Measurements from ENCODE around the gene GSK3B.

GSK3B gene

DNA sequence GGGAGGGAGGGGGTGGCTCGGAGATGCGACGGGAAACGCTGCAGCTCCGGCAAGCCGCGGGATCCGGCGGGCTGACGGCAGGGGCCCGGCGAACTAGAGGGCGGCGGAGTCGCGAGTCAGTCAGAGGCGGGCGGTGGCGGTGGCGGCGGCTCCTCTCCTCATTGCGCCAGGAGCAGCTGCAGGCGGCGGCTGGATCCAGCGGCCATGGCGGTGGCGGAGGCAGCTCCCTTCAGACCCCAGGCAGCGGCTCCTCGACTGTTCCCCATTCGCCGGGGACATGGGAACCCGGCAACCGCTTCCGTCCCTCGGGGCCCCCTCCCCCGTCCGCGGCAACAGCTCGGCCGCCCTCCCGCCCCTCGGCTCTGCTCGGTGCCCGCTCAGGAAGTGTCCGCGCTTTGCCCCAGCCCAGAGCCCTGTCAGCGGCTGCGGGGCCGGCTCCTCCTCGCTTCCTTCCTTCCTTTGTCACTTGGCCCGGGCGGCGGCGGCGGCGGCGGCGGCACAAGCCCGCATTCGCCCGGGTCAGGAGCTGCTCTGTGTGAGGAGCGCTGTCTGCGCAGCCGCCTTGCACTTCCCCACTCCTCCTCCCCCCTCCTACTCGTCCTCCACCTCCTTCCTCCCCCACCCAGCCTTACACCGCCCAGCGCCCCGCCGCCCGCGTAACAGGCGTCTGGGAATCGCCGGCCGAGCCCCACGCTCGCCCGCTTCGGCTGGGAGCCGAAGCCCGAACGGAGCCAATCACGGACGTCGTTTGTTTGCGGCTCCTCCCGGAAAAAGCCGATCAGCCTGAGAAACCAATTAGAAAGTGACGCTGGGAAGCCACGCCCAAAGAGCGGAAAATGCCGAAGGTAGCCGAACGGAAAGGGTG lies at the start of gene GSK3B:
Gene GSK3B, minus strand, starts transcription at position 537 of the 865 bp plus-strand sequence. CDS start 1,013 bp downstream, outside the sequence.
- Histone ChIP-seq H3K4me3 (ENCODE audit: low read depth in 1 of 2, low read length in 2 of 2) (peak within 1 kb of the TSS; percentile 88 to 92), H3K9me3 (ENCODE audit: insufficient read depth, low read length, severe bottlenecking) (no peaks in the 10 kb centered on the region)
- peak; percentile 60 for ATAC-seq (ENCODE audit: insufficient read depth, low read depth)

DNA sequence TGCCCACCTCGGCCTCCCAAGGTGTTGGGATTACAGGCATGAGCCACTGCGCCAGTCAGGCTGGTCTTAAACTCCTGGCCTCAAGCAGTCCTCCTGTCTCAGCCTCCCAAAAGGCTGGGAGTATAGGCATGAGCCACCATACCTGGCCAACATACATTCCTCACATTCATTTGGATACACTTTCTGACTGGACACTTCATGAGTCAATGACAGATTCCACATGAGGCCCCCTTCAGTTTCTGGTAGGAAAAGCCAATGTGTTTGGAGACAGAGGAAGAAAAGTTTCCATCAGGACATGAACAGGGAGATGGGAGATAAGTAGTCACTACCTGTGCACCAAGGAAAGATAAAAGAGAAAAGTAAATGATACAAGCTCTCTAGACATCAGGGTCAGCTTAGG lies 49.4 kb upstream of the GSK3B start:
- no peak for TF ChIP-seq CTCF (IDR thresholded peaks at IDR 0.05; ENCODE audit: borderline replicate concordance, extremely low read depth, low read length, poor library complexity, severe bottlenecking)
- TF ChIP-seq EZH2 (IDR thresholded peaks at IDR 0.05; ENCODE audit: borderline replicate concordance, low read depth, low read length, severe bottlenecking): no peak
- Histone ChIP-seq H3K4me2 (ENCODE audit: insufficient read depth, low read length) (no peak overlapping the region), H3K36me3 (ENCODE audit: insufficient read depth, low read length) (no peaks in the 10 kb centered on the region), H2AFZ (ENCODE audit: low read depth, low read length) (no peak overlapping the region), H3K27ac (ENCODE audit: low read length) (no peak overlapping the region), H4K20me1 (ENCODE audit: insufficient read depth, low read length) (no peaks in the 10 kb centered on the region), H3K4me1 (ENCODE audit: insufficient read depth, low read length) (peaks cover 22% of the 10 kb centered on the region), H3K27me3 (ENCODE audit: insufficient read depth, low read length, poor library complexity) (no peaks in the 10 kb centered on the region), H3K9ac (ENCODE audit: low read depth, low read length) (no peak overlapping the region), H3K9me3 (ENCODE audit: insufficient read depth, low read length, severe bottlenecking) (no peaks in the 10 kb centered on the region), H3K4me3 (ENCODE audit: low read depth in 1 of 2, low read length in 2 of 2) (no peak overlapping the region), H3K79me2 (ENCODE audit: insufficient read depth, low read length) (no peaks in the 10 kb centered on the region)
- DNase-seq: no peak
- ATAC-seq (ENCODE audit: insufficient read depth, low read depth): no peak

More for the DNA sequence above, at the start of gene GSK3B:
- Histone ChIP-seq H3K36me3 (ENCODE audit: insufficient read depth, low read length) (peaks cover 5% of the 10 kb centered on the region; the same call in 1 of the 2 replicates), H2AFZ (ENCODE audit: low read depth, low read length) (peak within 1 kb of the TSS; percentile 76), H4K20me1 (ENCODE audit: insufficient read depth, low read length) (peaks cover 35% of the 10 kb centered on the region), H3K79me2 (ENCODE audit: insufficient read depth, low read length) (peaks cover 70% of the 10 kb centered on the region), H3K27me3 (ENCODE audit: insufficient read depth, low read length, poor library complexity) (no peaks in the 10 kb centered on the region), H3K9ac (ENCODE audit: low read depth, low read length) (peak within 1 kb of the TSS; percentile 93), H3K4me1 (ENCODE audit: insufficient read depth, low read length) (peaks cover 40% of the 10 kb centered on the region), H3K4me2 (ENCODE audit: insufficient read depth, low read length) (peak within 1 kb of the TSS; percentile 84), H3K27ac (ENCODE audit: low read length) (peak within 1 kb of the TSS; percentile 95)
- peak; percentile 84 for DNase-seq
- no peak for TF ChIP-seq EZH2 (IDR thresholded peaks at IDR 0.05; ENCODE audit: borderline replicate concordance, low read depth, low read length, severe bottlenecking)

DNA sequence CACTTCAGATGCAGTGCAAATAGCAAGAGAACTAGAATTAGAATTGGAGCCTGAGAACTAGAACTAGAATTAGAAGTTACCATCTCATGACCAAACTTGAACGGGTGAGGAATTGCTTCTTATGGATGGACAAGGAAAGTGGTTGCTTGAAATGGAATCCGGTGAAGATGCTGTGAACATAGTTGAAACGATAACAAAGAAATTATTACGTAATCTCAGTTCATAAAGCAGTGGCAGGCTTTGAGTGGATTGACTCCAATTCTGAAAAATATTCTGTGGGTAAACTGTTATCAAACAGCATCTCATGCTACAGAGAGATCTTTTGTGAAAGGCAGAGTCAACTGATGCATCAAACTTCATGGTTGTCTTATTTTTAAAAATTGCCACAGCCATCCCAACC lies 48.0 kb upstream of the GSK3B start:
- TF ChIP-seq CTCF (IDR thresholded peaks at IDR 0.05; ENCODE audit: borderline replicate concordance, extremely low read depth, low read length, poor library complexity, severe bottlenecking) (no peak), EZH2 (IDR thresholded peaks at IDR 0.05; ENCODE audit: borderline replicate concordance, low read depth, low read length, severe bottlenecking) (no peak)
- Histone ChIP-seq H3K27ac (ENCODE audit: low read length) (no peak overlapping the region), H2AFZ (ENCODE audit: low read depth, low read length) (no peak overlapping the region), H3K9ac (ENCODE audit: low read depth, low read length) (no peak overlapping the region), H3K4me3 (ENCODE audit: low read depth in 1 of 2, low read length in 2 of 2) (no peak overlapping the region), H3K36me3 (ENCODE audit: insufficient read depth, low read length) (no peaks in the 10 kb centered on the region), H3K9me3 (ENCODE audit: insufficient read depth, low read length, severe bottlenecking) (no peaks in the 10 kb centered on the region), H3K27me3 (ENCODE audit: insufficient read depth, low read length, poor library complexity) (no peaks in the 10 kb centered on the region), H3K4me1 (ENCODE audit: insufficient read depth, low read length) (peaks cover 7% of the 10 kb centered on the region), H3K79me2 (ENCODE audit: insufficient read depth, low read length) (no peaks in the 10 kb centered on the region), H4K20me1 (ENCODE audit: insufficient read depth, low read length) (no peaks in the 10 kb centered on the region), H3K4me2 (ENCODE audit: insufficient read depth, low read length) (no peak overlapping the region)
- ATAC-seq (ENCODE audit: insufficient read depth, low read depth) (no peak), DNase-seq (no peak)

GRCh38 chr3:120140098-120140742 lies 46.0 kb upstream of the GSK3B start:
- H3K9ac ChIP-seq (ENCODE audit: low read depth, low read length): no peak overlapping the region
- no peak overlapping the region for H3K27ac ChIP-seq (ENCODE audit: low read length)
- DNase-seq (no peak), ATAC-seq (ENCODE audit: insufficient read depth, low read depth) (no peak)
- no peaks in the 10 kb centered on the region for H3K79me2 ChIP-seq (ENCODE audit: insufficient read depth, low read length)
- H3K4me3 ChIP-seq (ENCODE audit: low read depth in 1 of 2, low read length in 2 of 2): no peak overlapping the region
- no peak overlapping the region for H3K4me2 ChIP-seq (ENCODE audit: insufficient read depth, low read length)
- H3K9me3 ChIP-seq (ENCODE audit: insufficient read depth, low read length, severe bottlenecking): no peaks in the 10 kb centered on the region
- TF ChIP-seq EZH2 (IDR thresholded peaks at IDR 0.05; ENCODE audit: borderline replicate concordance, low read depth, low read length, severe bottlenecking) (no peak), CTCF (IDR thresholded peaks at IDR 0.05; ENCODE audit: borderline replicate concordance, extremely low read depth, low read length, poor library complexity, severe bottlenecking) (no peak)
- H3K4me1 ChIP-seq (ENCODE audit: insufficient read depth, low read length): no peaks in the 10 kb centered on the region
- H4K20me1 ChIP-seq (ENCODE audit: insufficient read depth, low read length): no peaks in the 10 kb centered on the region
- H3K27me3 ChIP-seq (ENCODE audit: insufficient read depth, low read length, poor library complexity): no peaks in the 10 kb centered on the region
- no peaks in the 10 kb centered on the region for H3K36me3 ChIP-seq (ENCODE audit: insufficient read depth, low read length)
- H2AFZ ChIP-seq (ENCODE audit: low read depth, low read length): no peak overlapping the region

Data from DND-41 (cell line).